Mesothelial cell of epicardium (in vitro differentiated cells): ENCODE measurements around the gene LEMD1. TPM values are rescaled to one million over a fixed set of nuclear protein-coding genes. Genes with fewer than 3 reads are reported as not detected.
"Not testable (repeated sequence)": the region's sequence is repeated elsewhere in the genome, so short reads cannot be mapped to it uniquely, and the experiment has no call there.

Experiments used
- DNase-seq, 2 experiments: peaks; one replicate each; pipeline ENCODE4 v3.0.0; 2021; ENCODE audit warnings: low spot score in 2 of 2; ENCODE audit not compliant: unreplicated experiment in 2 of 2
- H3K27ac Mint-ChIP-seq: 2 replicates; pipeline ENCODE4 v1.8.0; 2021; ENCODE audit warnings: mixed read lengths
- H3K27me3 Mint-ChIP-seq: 2 replicates; pipeline ENCODE4 v1.8.0; 2021; ENCODE audit warnings: low read depth, mixed read lengths
- H3K36me3 Mint-ChIP-seq: 2 replicates; pipeline ENCODE4 v1.8.0; 2021; ENCODE audit warnings: mixed read lengths
- H3K4me1 Mint-ChIP-seq: 2 replicates; pipeline ENCODE4 v1.8.0; 2021; ENCODE audit warnings: mixed read lengths
- H3K4me3 Mint-ChIP-seq: 2 replicates; pipeline ENCODE4 v1.8.0; 2021; ENCODE audit warnings: mild to moderate bottlenecking, moderate library complexity, mixed read lengths
- H3K9me3 Mint-ChIP-seq: 2 replicates; pipeline ENCODE4 v1.8.0; 2021; ENCODE audit warnings: mixed read lengths
- total RNA-seq: library from RNA; stranded (reverse); gene quantifications from 3 replicates; pipeline ENCODE4 v1.2.1, GENCODE V29; 2021
- TF ChIP-seq, protein P1 (sequence below): fragments of 200-600 bp; sonication (generic); IDR thresholded peaks from one replicate; pipeline ENCODE4 v1.5.0; 2021; ENCODE audit warnings: antibody characterized with exemption; ENCODE audit not compliant: unreplicated experiment

LEMD1 gene
- total RNA-seq, 1 donor from 2014 or later: 1.3 TPM

- Mint-ChIP-seq H3K27me3 (peaks cover 15% of the 10 kb centered on the region), H3K9me3 (no peaks in the 10 kb centered on the region), H3K36me3 (no peaks in the 10 kb centered on the region), H3K4me1 (peaks cover 44% of the 10 kb centered on the region), H3K27ac (no peak overlapping the region), H3K4me3 (no peak overlapping the region)
- no peak for DNase-seq
- TF ChIP-seq, protein P1, sequence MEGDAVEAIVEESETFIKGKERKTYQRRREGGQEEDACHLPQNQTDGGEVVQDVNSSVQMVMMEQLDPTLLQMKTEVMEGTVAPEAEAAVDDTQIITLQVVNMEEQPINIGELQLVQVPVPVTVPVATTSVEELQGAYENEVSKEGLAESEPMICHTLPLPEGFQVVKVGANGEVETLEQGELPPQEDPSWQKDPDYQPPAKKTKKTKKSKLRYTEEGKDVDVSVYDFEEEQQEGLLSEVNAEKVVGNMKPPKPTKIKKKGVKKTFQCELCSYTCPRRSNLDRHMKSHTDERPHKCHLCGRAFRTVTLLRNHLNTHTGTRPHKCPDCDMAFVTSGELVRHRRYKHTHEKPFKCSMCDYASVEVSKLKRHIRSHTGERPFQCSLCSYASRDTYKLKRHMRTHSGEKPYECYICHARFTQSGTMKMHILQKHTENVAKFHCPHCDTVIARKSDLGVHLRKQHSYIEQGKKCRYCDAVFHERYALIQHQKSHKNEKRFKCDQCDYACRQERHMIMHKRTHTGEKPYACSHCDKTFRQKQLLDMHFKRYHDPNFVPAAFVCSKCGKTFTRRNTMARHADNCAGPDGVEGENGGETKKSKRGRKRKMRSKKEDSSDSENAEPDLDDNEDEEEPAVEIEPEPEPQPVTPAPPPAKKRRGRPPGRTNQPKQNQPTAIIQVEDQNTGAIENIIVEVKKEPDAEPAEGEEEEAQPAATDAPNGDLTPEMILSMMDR: no peak
Observed at GRCh38 chr1:205437570-205437969, 15.7 kb upstream of the LEMD1 start.

DNA sequence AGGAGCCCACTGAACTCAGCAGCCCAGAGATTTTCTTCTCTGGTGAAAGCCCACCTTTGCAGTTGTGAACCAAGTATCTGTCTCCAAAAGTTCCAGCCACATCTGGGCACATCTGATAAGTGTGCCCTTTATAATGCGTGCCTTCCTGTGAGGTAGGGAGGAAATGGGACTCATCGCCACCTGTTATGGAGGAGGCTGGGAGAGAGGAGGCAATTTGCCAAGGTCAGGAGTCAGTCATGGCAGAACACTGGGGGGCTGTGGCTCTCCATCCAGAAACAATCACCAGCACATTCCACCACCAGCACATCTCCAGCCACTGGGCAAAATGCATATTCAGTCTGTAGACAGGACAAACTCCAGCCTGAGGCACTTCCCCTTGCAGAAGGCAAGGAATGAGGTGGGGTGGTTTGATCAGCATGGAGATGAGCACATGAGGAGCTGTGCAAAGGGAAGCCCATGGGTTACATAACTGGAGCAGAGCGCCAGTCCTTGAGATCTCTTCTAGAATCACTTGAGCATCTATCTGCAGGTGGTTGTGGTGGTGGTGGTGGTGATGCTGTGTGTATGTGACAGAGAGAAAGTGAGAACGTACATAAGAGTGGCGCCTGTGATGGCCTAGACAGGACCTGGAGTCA is 15.0 kb upstream of the LEMD1 start:
- TF ChIP-seq, protein P1: no peak
- H3K36me3 Mint-ChIP-seq: no peaks in the 10 kb centered on the region
- peaks cover 42% of the 10 kb centered on the region for H3K4me1 Mint-ChIP-seq
- H3K27me3 Mint-ChIP-seq: peaks cover 20% of the 10 kb centered on the region
- no peaks in the 10 kb centered on the region for H3K9me3 Mint-ChIP-seq
- no peak overlapping the region for H3K4me3 Mint-ChIP-seq
- no peak overlapping the region for H3K27ac Mint-ChIP-seq
- DNase-seq: no peak

GRCh38 chr1:205435578-205436573 is 14.0 kb upstream of the LEMD1 start:
- no peaks in the 10 kb centered on the region for H3K9me3 Mint-ChIP-seq
- no peaks in the 10 kb centered on the region for H3K36me3 Mint-ChIP-seq
- no peak for DNase-seq
- H3K4me1 Mint-ChIP-seq: peaks cover 35% of the 10 kb centered on the region
- H3K4me3 Mint-ChIP-seq: no peak overlapping the region
- TF ChIP-seq, protein P1: no peak
- H3K27ac Mint-ChIP-seq: no peak overlapping the region
- peaks cover 20% of the 10 kb centered on the region for H3K27me3 Mint-ChIP-seq

DNA sequence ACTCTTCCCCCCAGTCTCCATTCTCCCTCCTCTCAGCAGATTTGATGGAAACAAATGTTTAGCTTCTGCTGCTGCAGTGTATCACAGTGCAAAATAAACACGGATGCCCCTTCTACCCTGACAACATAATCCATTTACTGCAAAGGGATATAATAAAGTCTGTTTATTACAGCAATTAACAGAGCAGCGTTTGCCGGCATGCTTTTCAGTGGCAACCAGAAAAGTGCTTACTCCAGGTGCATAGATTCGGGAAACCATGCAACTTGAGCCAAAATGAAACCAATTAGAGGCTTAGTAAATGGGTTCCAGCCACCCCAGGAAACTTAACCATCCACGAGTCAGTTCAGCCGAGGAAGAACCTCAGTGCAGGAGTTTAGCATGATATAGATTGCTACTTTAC is 12.9 kb upstream of the LEMD1 start:
- DNase-seq: no peak
- TF ChIP-seq, protein P1: no peak
- peaks cover 20% of the 10 kb centered on the region for H3K27me3 Mint-ChIP-seq
- H3K4me1 Mint-ChIP-seq: peaks cover 28% of the 10 kb centered on the region
- H3K36me3 Mint-ChIP-seq: no peaks in the 10 kb centered on the region
- no peaks in the 10 kb centered on the region for H3K9me3 Mint-ChIP-seq
- H3K27ac Mint-ChIP-seq: no peak overlapping the region
- no peak overlapping the region for H3K4me3 Mint-ChIP-seq

GRCh38 chr1:205432692-205433091 is 10.8 kb upstream of the LEMD1 start:
- H3K4me3 Mint-ChIP-seq, H3K9me3 Mint-ChIP-seq, DNase-seq, H3K27ac Mint-ChIP-seq, H3K36me3 Mint-ChIP-seq: not testable (repeated sequence)
- H3K4me1 Mint-ChIP-seq: peaks cover 10% of the 10 kb centered on the region
- peaks cover 32% of the 10 kb centered on the region for H3K27me3 Mint-ChIP-seq

DNA sequence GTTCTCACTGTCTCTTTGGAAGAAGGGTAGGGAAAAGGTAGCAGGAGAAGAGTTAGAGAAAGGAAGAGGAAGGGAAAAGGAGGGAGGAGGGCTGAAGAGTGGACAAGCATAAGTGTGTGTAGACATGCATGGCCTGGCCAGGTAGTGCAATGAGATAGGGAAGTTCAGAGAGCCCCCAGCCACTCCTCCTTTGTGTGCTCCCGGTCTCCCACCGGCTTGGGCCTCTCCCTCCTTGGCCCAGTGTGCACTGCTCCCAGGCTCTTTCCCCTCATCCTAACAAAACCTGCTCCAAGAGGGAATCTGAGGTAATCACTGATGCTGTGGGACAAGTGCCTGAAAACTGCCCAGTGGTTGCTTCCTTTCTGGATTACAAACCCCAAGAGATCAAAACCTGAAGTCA is 10.3 kb upstream of the LEMD1 start:
- H3K27ac Mint-ChIP-seq: no peak overlapping the region
- no peak overlapping the region for H3K4me3 Mint-ChIP-seq
- DNase-seq: no peak
- peaks cover 37% of the 10 kb centered on the region for H3K27me3 Mint-ChIP-seq
- TF ChIP-seq, protein P1: no peak
- H3K4me1 Mint-ChIP-seq: peaks cover 10% of the 10 kb centered on the region
- no peaks in the 10 kb centered on the region for H3K9me3 Mint-ChIP-seq
- no peaks in the 10 kb centered on the region for H3K36me3 Mint-ChIP-seq
